GM18517 (cell line): Measurements from ENCODE around the gene PTDSS2.
"Not testable (repeated sequence)": the region's sequence is repeated elsewhere in the genome, so short reads cannot be mapped to it uniquely, and the experiment has no call there.

ENCODE experiments used
- ATAC-seq: cut with Tn5 transposase; IDR thresholded peaks from one replicate; pipeline ENCODE4 v1.9.1; 2021; ENCODE audit warnings: mild to moderate bottlenecking, moderate library complexity; ENCODE audit not compliant: unreplicated experiment

The PTDSS2 gene

GRCh38 chr11:464316-464715, 14.2 kb downstream of the PTDSS2 start:
- no peak for ATAC-seq

- ATAC-seq, result no peak
Observed at GRCh38 chr11:465896-466530, 15.9 kb downstream of the PTDSS2 start.

- no peak for ATAC-seq
Observed at GRCh38 chr11:468036-468435, 18.0 kb downstream of the PTDSS2 start.

- ATAC-seq, result no peak
Observed at GRCh38 chr11:468493-468892, 18.4 kb downstream of the PTDSS2 start.

- not testable (repeated sequence) for ATAC-seq
Observed at GRCh38 chr11:469026-469683, 19.1 kb downstream of the PTDSS2 start.

- ATAC-seq, result no peak
Observed at GRCh38 chr11:469684-470560, 19.8 kb downstream of the PTDSS2 start.

- no peak for ATAC-seq
Observed at GRCh38 chr11:471468-472145, 21.5 kb downstream of the PTDSS2 start.

GRCh38 chr11:472272-472671, 22.2 kb downstream of the PTDSS2 start:
- ATAC-seq, result no peak

- ATAC-seq, result no peak
Observed at GRCh38 chr11:472816-473215, 22.7 kb downstream of the PTDSS2 start.

- ATAC-seq, result no peak
Observed at GRCh38 chr11:473415-473814, 23.3 kb downstream of the PTDSS2 start.

GRCh38 chr11:473962-474785, 24.1 kb downstream of the PTDSS2 start:
- ATAC-seq, result no peak

- ATAC-seq, result no peak
Observed at GRCh38 chr11:474914-475506, 24.9 kb downstream of the PTDSS2 start.

GRCh38 chr11:475941-476340, 25.9 kb downstream of the PTDSS2 start:
- ATAC-seq, result no peak

GRCh38 chr11:476416-476815, 26.3 kb downstream of the PTDSS2 start:
- ATAC-seq, result no peak

GRCh38 chr11:477052-477715, 27.1 kb downstream of the PTDSS2 start:
- no peak for ATAC-seq

GRCh38 chr11:479311-479710, 29.2 kb downstream of the PTDSS2 start:
- ATAC-seq, result no peak

- no peak for ATAC-seq
Observed at GRCh38 chr11:484616-485015, 34.5 kb downstream of the PTDSS2 start.

- no peak for ATAC-seq
Observed at GRCh38 chr11:486189-486588, 36.1 kb downstream of the PTDSS2 start.

- no peak for ATAC-seq
Observed at GRCh38 chr11:487571-488021, 37.5 kb downstream of the PTDSS2 start.
